SK-N-MC (cell line): Measurements from ENCODE around the gene RAB32.
"Not testable (repeated sequence)": the region's sequence is repeated elsewhere in the genome, so short reads cannot be mapped to it uniquely, and the experiment has no call there.

Experiments
- DNase-seq: peaks from one replicate; pipeline ENCODE4 v3.0.0-alpha.2; 2011; ENCODE audit warnings: low read depth, low spot score
- H3K27ac ChIP-seq: fragments of 200-600 bp; sonication (generic); 2 replicates; pipeline ENCODE4 v1.5.1; 2016; ENCODE audit warnings: mixed run types
- H3K36me3 ChIP-seq: fragments of 200-600 bp; sonication (generic); 2 replicates; pipeline ENCODE4 v1.6.1; 2017; ENCODE audit warnings: antibody characterized with exemption, low read length, mixed read lengths; ENCODE audit not compliant: insufficient read depth
- H3K4me3 ChIP-seq: fragments of 200-600 bp; sonication (generic); 2 replicates; pipeline ENCODE4 v1.5.1; 2016
- H3K9ac ChIP-seq: fragments of 200-600 bp; sonication (generic); 2 replicates; pipeline ENCODE4 v1.8.0; 2017; ENCODE audit warnings: mixed run types, mixed read lengths; ENCODE audit not compliant: insufficient read length
- H3K9me3 ChIP-seq: fragments of 200-600 bp; sonication (generic); 2 replicates; pipeline ENCODE4 v1.6.1; 2017; ENCODE audit warnings: low read depth, mild to moderate bottlenecking, antibody characterized with exemption, low read length, moderate library complexity, mixed read lengths
- EZH2 ChIP-seq: fragments of 200-600 bp; sonication (generic); IDR thresholded peaks from one replicate; pipeline ENCODE4 v1.6.1; 2017; ENCODE audit warnings: antibody characterized with exemption
- FOXP2 ChIP-seq: optimal IDR thresholded peaks from 2 replicates; pipeline ENCODE3; 2011; ENCODE audit warnings: mild to moderate bottlenecking, moderate library complexity; ENCODE audit not compliant: insufficient read depth; ENCODE audit errors: extremely low read length, control extremely low read depth
- POLR2AphosphoS5 ChIP-seq: IDR thresholded peaks from 2 replicates; pipeline ENCODE4 v1.6.1; 2012; ENCODE audit warnings: mild to moderate bottlenecking, low read depth, low read length, borderline replicate concordance

Gene RAB32

GRCh38 chr6:146545581-146545980 is 1.9 kb downstream of the RAB32 start:
- no peak for DNase-seq
- Histone ChIP-seq H3K9ac (no peak overlapping the region), H3K4me3 (no peak overlapping the region), H3K36me3 (no peaks in the 10 kb centered on the region), H3K9me3 (no peaks in the 10 kb centered on the region), H3K27ac (no peak overlapping the region)
- no peak for TF ChIP-seq FOXP2
- TF ChIP-seq EZH2 = no peak
- TF ChIP-seq POLR2AphosphoS5 = no peak

DNA sequence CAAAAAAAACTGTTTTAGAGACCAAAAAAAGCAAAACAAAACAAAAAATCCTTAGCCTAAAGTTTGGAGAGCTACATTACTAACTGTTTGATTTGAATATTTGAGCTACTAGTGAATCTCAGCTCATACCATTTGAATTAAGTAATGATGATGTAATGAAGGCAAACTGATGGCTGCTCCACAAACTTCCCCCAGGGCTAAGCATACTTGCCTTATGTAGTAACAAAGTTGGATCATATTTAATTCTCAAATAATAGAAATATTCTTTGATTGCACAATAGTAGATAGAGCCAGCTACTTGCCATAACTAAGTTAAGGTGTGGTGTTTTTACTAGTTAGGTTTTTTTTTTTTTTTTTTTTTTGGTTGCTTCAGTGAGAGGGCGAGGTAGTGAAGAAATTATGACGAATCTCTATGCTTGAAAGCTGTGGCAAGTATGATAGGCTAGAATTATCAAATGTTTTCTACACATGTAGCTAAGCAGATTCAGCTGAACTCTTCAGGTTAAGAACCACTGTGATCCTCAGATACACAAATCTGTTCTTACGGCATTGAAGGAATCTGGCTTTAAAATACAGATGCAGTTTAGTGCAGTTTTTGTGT is 2.9 kb downstream of the RAB32 start:
- H3K36me3 ChIP-seq = no peaks in the 10 kb centered on the region

GRCh38 chr6:146547889-146548288 is 4.3 kb downstream of the RAB32 start:
- no peak overlapping the region for H3K27ac ChIP-seq
- no peak overlapping the region for H3K9ac ChIP-seq
- H3K36me3 ChIP-seq = no peaks in the 10 kb centered on the region
- TF ChIP-seq POLR2AphosphoS5 = no peak
- TF ChIP-seq EZH2 = no peak
- TF ChIP-seq FOXP2 = no peak
- H3K9me3 ChIP-seq = no peaks in the 10 kb centered on the region
- H3K4me3 ChIP-seq = no peak overlapping the region
- no peak for DNase-seq

More for the DNA sequence above, 2.9 kb downstream of the RAB32 start:
- Histone ChIP-seq H3K27ac (peak overlapping the region; percentile 27), H3K9ac (peak overlapping the region; percentile 43), H3K4me3 (no peak overlapping the region), H3K9me3 (no peaks in the 10 kb centered on the region)
- peak; percentile 51 for DNase-seq
- no peak for TF ChIP-seq POLR2AphosphoS5
- TF ChIP-seq FOXP2 = no peak
- no peak for TF ChIP-seq EZH2

DNA sequence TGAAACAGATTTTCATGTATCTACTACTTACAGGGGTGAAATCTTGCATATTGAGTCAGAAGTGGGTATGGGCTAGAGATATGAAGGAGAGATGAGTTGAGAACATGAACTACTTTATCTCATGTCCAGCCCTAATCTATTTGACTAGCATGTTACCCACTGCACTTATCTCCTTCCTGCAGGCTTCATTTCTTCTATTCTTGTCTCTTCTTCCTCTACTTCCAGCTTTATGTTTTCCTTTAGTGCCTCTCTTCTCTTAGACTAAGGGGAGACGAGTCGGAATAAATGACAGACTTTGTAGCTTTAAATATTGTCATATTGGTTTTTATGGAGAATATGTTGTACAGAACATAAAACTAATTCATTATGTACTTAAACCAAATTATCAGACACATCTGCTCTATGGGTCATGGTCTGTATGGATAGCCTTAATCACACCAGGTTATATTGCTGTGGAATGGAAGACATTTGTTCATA is 5.3 kb downstream of the RAB32 start:
- no peak overlapping the region for H3K9ac ChIP-seq
- H3K9me3 ChIP-seq = no peaks in the 10 kb centered on the region
- H3K27ac ChIP-seq = no peak overlapping the region
- no peak for DNase-seq
- no peaks in the 10 kb centered on the region for H3K36me3 ChIP-seq
- no peak for TF ChIP-seq POLR2AphosphoS5
- TF ChIP-seq EZH2 = no peak
- TF ChIP-seq FOXP2 = no peak
- no peak overlapping the region for H3K4me3 ChIP-seq

- Histone ChIP-seq H3K27ac (no peak overlapping the region), H3K36me3 (no peaks in the 10 kb centered on the region), H3K9me3 (no peaks in the 10 kb centered on the region), H3K4me3 (no peak overlapping the region), H3K9ac (no peak overlapping the region)
- DNase-seq = no peak
- TF ChIP-seq POLR2AphosphoS5 = no peak
- TF ChIP-seq FOXP2 = no peak
- TF ChIP-seq EZH2 = no peak
Measured at GRCh38 chr6:146550911-146551310, 7.3 kb downstream of the RAB32 start.

DNA sequence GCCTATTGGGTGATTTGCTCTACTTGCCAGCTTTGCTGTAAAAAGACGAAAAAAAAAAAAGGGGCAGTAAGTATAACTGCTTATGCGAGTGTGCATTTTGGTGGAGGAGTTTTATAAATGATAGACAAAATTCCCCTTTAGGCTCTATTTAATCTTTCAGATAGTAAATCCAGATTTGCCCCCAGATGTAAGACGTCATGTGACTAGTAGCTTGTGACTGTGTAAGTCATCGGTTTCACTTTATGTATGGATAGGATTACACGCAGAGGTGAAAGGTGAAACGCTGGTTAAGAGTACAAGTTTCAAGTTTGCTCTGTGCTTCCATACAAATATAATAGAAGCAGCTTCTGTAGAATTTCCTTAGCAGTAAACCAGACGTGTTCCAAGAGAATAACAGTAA is 7.9 kb downstream of the RAB32 start:
- H3K36me3 ChIP-seq = no peaks in the 10 kb centered on the region
- no peak overlapping the region for H3K9ac ChIP-seq
- no peak overlapping the region for H3K4me3 ChIP-seq
- H3K9me3 ChIP-seq = no peaks in the 10 kb centered on the region
- TF ChIP-seq POLR2AphosphoS5 = no peak
- no peak for TF ChIP-seq FOXP2
- no peak for TF ChIP-seq EZH2
- no peak for DNase-seq
- no peak overlapping the region for H3K27ac ChIP-seq

DNA sequence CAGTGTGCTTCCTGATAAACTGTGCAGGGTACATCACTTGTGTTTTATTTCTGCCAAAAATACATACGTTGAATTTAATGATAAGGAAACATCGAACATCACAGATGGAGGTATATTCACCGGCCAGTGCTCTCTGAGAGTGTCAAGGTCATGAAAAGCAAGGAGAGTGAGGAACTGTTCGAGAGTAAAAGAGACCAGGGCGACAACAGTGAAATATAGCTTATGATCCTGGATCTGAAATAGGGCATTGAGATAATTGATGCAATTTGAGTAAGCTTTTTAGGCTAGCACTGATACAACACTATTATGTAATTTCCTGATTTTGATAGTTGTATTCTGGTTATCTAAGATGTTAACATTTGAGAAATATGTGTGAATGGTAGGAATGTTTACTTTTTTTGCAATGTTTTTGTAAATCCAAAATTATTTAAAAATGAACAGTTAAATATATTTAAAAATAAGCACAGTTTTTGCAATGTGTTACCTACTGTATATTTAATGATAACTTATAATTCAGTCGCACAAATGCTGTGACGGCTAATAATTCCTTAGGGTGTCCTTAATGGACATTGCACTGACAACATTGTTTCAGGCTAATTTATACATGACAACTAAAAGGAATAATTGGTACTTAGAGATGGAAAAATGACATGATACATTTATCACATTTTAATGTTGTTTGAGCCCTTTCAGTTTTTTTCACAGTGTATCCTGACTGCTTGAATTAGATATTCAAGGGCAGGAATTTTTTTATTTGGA is 9.9 kb downstream of the RAB32 start:
- TF ChIP-seq FOXP2 (no peak), POLR2AphosphoS5 (no peak), EZH2 (no peak)
- no peaks in the 10 kb centered on the region for H3K9me3 ChIP-seq
- H3K9ac ChIP-seq = no peak overlapping the region
- no peak overlapping the region for H3K27ac ChIP-seq
- H3K36me3 ChIP-seq = no peaks in the 10 kb centered on the region
- H3K4me3 ChIP-seq = no peak overlapping the region
- no peak for DNase-seq

DNA sequence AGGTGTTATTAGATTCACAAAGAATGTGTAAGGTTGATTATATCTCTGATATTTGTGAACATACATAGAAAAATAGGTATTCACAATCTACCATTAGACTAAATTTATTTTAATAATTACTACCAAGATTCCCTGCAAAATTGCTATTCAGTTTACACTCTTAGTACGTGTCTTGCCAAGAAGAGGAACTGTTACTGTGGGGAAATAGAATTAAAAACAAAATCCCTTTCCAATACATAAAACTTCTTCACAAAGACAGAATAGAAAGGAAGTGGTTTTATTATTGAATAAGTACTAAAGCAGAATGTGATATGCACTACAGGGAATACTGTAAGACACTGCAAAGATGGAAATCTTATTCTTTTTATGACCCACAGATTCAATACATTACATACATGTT is 17.0 kb downstream of the RAB32 start:
- H3K27ac ChIP-seq = no peak overlapping the region
- TF ChIP-seq POLR2AphosphoS5 = no peak
- TF ChIP-seq FOXP2 = no peak
- no peak for TF ChIP-seq EZH2
- H3K9ac ChIP-seq = no peak overlapping the region
- DNase-seq = no peak
- no peaks in the 10 kb centered on the region for H3K36me3 ChIP-seq
- H3K9me3 ChIP-seq = no peaks in the 10 kb centered on the region
- no peak overlapping the region for H3K4me3 ChIP-seq

DNA sequence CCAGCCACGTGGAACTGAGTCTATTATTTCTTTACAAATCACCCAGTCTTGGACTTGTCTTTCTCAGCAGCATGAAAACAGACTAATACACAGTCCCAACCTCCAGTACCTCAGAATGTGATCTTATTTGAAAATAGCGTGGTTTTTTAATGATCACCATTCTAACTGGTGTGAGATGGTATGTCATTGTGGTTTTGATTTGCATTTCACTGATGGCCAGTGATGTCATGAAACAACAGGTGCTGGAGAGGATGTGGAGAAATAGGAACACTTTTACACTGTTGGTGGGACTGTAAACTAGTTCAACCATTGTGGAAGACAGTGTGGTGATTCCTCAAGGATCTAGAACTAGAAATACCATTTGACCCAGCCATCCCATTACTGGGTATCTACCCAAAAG is 23.0 kb downstream of the RAB32 start:
- H3K27ac ChIP-seq, DNase-seq, H3K4me3 ChIP-seq, H3K36me3 ChIP-seq, H3K9ac ChIP-seq, H3K9me3 ChIP-seq: not testable (repeated sequence)

DNA sequence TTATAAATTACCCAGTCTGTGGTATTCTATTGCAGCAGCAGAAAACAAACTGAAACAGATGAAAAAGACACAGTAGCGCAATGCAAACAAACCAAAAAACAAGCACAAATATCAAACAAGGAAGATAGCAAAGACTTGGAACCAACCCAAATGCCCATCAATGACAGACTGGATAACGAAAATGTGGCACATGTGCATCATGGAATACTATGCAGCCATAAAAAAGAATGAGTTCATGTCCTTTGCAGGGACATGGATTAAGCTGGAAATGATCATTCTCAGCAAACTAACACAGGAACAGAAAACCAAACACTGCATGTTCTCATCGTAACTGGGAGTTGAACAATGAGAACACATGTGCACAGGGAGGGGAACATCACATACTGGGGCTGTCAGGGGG is 25.0 kb downstream of the RAB32 start:
- not testable (repeated sequence) for H3K27ac ChIP-seq, H3K9ac ChIP-seq, H3K4me3 ChIP-seq, DNase-seq, H3K36me3 ChIP-seq, H3K9me3 ChIP-seq
